NCI-H510A (cell line): Measurements from ENCODE around the gene FGF18.

Experiments used
- DNase-seq: peaks from one replicate; lab custom pipeline; 2025; lab: John Stamatoyannopoulos, UW

Gene FGF18

GRCh38 chr5:171422902-171423663 is 3.6 kb downstream of the FGF18 start:
- DNase-seq, result no peak

- no peak for DNase-seq
Measured at GRCh38 chr5:171424726-171425125, 5.3 kb downstream of the FGF18 start.

- DNase-seq, result no peak
Measured at GRCh38 chr5:171425596-171426244, 6.3 kb downstream of the FGF18 start.

- no peak for DNase-seq
Measured at GRCh38 chr5:171426266-171426665, 6.8 kb downstream of the FGF18 start.

- DNase-seq, result no peak
Measured at GRCh38 chr5:171426680-171427079, 7.2 kb downstream of the FGF18 start.

- no peak for DNase-seq
Measured at GRCh38 chr5:171427318-171428167, 8.1 kb downstream of the FGF18 start.

GRCh38 chr5:171428168-171428696 is 8.8 kb downstream of the FGF18 start:
- DNase-seq, result no peak

GRCh38 chr5:171428809-171429542 is 9.5 kb downstream of the FGF18 start:
- DNase-seq, result no peak

- DNase-seq, result no peak
Measured at GRCh38 chr5:171429543-171429910, 10.1 kb downstream of the FGF18 start.

- no peak for DNase-seq
Measured at GRCh38 chr5:171431251-171431777, 11.9 kb downstream of the FGF18 start.

GRCh38 chr5:171432076-171432475 is 12.6 kb downstream of the FGF18 start:
- no peak for DNase-seq

GRCh38 chr5:171432583-171433351 is 13.3 kb downstream of the FGF18 start:
- DNase-seq, result no peak

GRCh38 chr5:171433352-171433698 is 13.9 kb downstream of the FGF18 start:
- no peak for DNase-seq

GRCh38 chr5:171433982-171434676 is 14.7 kb downstream of the FGF18 start:
- DNase-seq, result no peak

- no peak for DNase-seq
Measured at GRCh38 chr5:171434874-171435273, 15.4 kb downstream of the FGF18 start.

- no peak for DNase-seq
Measured at GRCh38 chr5:171435908-171436307, 16.5 kb downstream of the FGF18 start.

- no peak for DNase-seq
Measured at GRCh38 chr5:171436804-171437285, 17.4 kb downstream of the FGF18 start.

- DNase-seq, result no peak
Measured at GRCh38 chr5:171437286-171437821, 17.9 kb downstream of the FGF18 start.

GRCh38 chr5:171438738-171439137 is 19.3 kb downstream of the FGF18 start:
- no peak for DNase-seq

- DNase-seq, result no peak
Measured at GRCh38 chr5:171441246-171441791, 21.9 kb downstream of the FGF18 start.
